HG02759 (cell line): Measurements from ENCODE around the gene PPM1H.

Experiments
- ATAC-seq: cut with Tn5 transposase; IDR thresholded peaks from one replicate; pipeline ENCODE4 v1.9.1; 2021; ENCODE audit warnings: mild to moderate bottlenecking, moderate library complexity; ENCODE audit not compliant: unreplicated experiment

Gene PPM1H

DNA sequence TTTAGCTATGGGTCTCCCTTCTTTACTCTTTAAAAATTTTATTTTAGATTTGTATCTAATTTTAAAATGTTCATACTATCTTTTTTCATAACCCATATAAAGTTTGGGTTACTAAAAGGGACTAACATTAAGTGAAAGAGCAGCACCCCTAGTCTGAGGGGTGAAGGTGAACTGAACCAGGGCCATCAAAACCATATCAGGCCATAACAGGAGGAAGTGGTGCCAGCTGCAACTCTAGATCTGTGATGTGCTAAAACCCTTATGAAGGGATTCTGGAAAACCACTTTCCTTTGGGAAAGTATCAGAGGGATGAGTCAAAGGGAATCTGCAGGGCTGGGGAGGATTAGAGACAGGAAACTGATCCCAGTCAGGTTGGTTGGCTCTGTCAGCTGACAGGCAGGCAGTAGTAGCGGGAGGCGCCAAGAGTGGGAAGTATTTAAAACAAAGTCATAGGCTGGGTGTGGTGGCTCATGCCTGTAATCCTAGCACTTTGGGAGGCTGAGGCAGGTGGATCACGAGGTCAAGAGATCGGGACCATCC, 162.5 kb downstream of the PPM1H start:
- ATAC-seq: no peak

DNA sequence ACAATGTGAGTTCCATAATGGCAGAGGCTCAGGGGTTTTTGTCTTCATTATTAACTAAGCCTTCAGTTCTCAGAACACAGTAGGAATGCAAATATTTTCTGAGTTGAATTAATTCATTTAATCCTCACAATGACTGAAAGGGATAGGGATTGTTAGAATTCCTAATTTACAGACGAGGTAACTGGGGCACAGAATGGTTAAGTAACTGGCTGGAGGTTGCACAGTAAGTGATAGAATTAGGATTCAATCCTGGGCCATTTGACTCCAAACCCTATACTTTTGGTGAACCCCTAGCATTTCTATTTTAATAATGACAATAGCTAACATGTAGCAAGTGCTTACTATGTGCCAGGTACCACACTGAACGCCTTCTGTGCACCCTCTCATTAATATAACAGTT, 163.1 kb downstream of the PPM1H start:
- ATAC-seq: no peak

DNA sequence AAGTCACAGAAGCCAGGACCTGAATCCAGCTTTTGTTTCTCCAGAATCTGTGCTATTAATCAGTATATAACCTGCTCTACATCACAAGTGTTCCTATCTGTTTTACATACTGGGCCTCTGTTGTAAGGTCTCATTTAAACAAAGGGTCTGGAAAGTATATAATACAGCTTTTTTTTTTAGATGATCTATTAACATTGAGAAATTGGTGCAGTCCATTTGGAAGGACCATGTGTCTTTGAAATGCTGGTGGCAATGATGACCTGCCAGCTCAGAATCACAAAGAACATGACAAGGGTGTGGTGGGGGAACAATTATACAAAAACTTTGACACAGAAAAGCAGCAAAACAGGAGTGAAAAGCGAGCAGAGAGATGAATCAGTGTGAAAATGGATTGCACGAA, 164.6 kb downstream of the PPM1H start:
- ATAC-seq: no peak

DNA sequence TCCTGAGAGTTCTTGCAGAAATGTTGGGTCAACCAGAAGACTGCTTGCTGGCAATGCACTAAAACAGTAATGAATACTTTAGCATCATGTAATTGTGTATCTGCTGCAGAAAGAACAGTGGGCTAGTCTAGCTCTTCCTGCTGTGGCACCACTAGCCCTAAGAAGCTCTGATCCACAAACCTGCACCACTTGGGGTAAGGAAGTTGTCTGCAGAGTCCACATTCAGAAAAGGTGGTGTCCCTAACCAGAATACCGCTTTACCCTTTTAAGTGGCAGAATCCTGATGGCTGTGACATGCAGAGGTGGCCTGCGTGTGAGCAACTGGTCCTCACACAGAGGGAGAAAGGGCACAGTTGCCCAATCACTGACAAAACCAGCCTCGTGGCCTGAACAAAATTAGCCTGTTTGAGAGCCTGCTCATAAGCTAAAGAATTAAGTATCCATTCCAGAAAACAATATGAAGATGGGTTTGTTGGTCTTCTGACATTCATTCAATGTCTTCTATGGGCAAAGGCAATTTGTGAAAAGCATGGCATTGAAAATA, 165.8 kb downstream of the PPM1H start:
- ATAC-seq: no peak

DNA sequence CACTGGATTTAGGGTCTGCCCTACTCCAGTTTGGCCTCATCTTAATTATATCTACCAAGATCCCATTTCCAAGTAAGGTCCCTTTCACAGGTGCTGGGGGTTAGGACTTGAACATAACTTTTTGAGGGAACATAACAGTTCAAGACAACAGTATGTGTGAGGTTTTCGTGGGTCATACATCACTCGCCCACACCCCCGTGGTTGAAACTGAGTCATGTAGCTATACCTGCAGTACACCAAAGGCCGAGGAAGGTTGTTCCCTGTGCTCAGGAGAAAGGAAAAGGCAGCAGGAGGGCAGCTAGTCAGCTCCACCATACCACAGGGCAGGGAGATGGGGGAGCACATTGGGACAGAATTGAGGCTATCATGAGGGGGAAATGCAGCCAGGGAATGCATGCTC, 167.0 kb downstream of the PPM1H start:
- no peak for ATAC-seq

DNA sequence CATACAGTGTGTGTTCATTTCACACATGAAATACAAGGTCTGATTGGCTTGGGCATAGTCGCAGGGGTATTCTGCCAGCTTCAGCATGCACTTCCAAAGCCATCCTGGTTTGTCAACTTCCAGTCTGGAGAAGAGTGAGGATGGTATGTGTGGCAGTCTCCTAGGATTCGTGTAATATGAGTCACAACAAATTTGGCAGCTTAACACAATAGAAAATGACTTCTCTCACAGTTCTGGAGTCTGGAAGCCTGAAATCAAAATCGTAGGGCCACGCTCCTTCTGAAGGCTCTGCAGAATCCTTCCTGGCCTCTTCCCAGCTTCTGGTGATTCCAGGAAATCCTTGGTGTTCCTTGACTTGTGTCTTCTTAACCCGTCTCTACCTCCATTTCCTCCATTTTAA, 167.5 kb downstream of the PPM1H start:
- ATAC-seq: no peak

DNA sequence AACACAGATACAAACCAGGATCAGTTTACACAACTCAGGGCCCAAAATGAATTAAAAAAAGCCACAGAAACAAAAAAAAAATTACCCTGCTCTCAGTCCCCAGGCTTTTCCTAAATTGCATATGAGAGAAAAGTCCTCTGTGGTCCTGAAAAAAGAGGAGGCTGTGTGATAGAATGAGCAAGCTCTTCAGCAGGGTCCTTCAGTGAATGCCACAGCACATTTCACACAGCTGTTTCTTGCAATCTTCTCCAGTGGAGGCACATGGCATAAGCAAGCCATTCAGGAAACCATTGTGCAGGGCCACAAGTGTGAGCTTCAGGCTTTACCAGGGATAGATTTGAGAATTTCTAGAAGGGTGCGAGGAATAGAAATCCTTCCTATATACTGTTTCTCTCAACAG, 168.5 kb downstream of the PPM1H start:
- ATAC-seq: no peak

DNA sequence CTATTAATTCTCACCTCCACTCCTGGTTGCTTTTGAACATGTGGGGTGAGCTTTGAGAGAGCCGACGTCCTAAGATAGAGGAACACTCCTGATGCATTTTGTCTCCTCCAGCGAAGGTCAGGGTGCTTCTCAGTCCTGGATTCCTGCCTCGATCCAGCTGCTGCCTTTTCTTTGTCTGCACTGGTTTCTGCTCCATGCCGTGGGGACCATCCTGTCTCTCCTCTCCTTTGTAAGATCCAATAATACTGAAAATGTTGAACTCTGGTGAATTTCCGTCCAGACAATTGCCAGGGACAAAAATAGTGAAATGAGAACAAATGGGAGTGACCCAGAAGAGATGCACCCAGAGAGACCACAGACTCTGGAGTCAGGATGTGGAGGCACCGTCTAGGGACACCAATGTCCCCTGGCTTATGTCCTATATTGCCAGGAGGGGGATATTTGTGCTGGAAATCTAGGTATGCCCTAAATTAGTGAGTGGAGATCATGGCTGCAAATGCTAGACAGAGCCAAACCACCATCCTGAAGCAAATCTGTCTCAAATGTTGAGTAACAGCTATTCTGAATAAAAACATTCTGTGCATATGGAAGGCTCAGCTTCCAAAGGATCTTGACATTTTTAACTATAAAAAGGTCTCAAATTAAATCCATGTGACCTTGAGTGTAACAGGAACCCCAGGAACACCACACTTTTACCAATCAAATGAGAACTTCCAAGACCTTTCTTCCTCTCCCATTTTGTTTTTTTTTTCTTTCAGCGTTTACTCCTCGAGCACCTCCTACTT, 170.9 kb downstream of the PPM1H start:
- ATAC-seq: no peak

DNA sequence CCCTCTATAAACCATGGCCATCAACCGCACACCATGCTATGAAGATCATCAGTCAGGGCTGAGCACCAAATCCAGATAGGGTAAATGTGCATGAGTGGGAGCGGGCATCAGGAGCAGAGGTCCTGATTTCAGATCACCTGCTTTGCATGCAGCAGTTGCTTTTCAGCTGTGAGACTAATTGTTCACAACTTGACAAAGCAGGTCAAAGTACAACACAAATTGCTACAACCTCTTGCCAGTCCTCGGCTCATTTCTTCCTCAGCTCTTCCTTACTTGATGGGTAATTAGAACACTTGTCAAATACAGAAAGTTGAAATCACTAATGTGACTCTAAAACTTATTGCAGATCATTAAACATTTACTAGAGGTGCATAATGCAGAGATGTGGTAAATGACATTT, 171.6 kb downstream of the PPM1H start:
- no peak for ATAC-seq

DNA sequence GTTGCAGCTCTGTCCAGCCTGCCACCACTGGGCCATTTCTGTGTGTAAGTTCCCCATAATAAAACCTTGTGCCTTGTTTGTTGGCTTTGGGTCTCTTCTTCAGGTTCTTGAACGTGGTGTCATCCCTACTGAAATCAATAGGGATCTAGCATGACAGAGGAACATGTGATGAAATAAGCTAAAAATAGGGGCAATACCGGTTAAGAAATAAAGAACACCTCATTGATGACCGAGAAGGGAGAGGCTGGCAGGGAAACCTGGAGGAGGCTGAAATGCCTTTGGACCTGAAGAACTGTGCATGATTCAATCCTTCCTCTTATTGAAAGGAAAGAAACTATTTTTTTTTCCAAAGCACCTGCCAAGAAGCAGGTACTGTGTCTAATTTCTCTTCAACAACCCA, 172.3 kb downstream of the PPM1H start:
- ATAC-seq: no peak

DNA sequence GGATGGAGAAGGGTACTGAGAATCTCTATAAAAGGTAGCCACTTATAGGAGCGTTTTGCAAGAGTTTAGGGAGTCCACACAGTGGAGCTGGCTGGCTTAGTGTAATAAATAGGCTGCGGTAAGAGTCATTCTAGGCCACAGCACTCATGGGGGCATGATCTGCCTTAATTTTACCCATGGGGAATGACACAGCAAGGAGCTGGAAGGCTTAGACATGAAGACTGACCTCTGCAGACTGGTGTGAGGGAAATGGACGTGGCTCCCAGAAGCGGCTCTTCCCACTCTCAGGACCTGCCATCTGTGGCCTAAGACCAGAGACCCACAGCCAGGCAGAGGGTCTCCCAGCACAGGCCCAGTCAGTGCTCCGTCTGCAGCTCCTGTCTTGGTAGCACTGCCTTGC, 173.3 kb downstream of the PPM1H start:
- no peak for ATAC-seq

DNA sequence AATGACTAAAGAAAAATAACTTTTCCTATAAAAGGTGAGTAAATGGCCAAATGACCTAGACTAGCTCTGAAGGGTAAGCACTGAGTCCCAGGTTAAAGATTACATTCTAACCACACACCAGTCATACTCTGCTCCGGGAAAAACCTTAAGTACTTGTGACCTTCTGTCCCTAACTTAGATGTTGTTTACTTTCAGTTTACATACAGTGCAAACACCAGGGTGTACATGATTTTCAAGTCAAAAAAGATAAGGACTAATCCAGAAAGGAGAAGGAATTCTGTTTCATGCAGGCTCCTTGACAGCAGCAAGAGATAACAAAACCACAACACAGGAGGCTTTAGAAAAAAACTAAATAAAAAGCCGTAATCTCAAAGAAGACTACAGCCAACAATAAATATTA, 174.2 kb downstream of the PPM1H start:
- ATAC-seq: peak; percentile 95

DNA sequence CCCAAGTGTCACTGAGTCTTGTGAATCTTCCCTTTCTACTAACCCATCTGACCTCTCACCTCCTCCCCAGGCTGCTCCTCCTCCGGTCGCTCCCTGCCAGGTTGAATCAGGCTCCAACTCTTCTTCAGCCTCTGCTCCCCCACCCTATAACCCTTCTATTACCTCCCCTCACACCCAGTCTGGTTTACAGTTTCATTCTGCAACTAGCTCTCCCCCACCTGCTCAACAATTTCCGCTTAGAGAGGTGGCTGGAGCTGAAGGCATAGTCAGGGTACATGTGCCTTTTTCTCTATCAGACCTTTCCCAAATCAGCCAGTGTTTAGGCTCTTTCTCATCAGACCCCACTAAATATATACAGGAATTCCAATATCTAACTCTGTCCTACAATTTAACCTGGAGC, 174.6 kb downstream of the PPM1H start:
- peak; percentile 21 for ATAC-seq

DNA sequence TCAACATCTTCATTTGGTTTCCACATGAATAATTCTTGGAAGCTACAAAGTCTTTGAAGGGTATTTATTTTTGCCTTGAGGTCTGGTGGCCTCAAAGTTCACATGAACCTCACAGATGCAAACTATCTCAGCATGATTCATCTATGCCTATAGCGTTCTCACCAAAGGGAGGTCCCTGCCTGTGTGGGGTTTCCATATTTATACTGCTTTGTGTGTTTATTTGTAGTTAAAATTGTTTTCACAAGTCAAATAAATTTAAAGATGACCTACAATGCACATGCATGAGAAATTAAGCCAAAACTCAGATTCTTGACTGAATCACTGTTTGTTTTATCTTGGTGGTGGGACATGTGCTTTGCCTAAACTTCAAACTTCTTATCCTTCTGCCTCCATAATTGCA, 176.7 kb downstream of the PPM1H start:
- no peak for ATAC-seq

DNA sequence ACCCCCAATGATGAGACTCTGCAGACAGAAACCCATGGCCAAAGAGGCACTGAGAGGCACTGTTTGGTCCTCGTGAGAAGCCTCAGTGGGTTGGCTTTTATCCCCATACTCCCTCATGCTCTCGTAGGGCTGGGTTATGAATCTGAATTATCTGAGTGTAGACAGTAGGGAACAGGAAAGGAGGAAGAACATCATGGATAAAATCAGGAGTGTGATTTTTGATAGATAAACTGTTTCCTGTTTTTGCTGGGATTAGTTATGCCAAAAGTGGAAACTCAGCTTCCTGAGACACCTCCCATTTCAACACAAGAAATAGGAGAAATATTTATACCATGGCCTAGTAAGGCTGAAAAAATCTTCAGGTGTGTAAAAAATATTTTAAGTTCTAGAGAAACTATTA, 177.9 kb downstream of the PPM1H start:
- no peak for ATAC-seq

DNA sequence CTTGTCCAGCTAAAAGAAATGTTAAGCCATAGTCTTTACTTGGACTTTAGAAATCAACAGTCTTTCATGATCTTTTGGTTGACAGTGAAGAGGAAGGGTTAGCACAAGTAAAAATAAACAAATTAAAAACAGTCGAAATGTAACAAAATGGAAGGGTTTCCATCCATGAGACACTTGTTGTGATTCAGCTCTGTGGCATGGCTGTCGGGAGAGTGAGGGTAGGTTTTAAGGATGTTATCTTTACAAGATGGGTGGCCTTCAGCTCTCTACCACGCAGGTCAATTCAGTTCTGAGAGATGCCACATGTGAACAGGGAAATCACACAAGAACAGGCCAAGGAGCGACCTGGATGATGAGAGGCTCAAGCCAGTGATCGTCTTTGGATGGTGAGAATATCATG, 180.2 kb downstream of the PPM1H start:
- ATAC-seq: no peak

DNA sequence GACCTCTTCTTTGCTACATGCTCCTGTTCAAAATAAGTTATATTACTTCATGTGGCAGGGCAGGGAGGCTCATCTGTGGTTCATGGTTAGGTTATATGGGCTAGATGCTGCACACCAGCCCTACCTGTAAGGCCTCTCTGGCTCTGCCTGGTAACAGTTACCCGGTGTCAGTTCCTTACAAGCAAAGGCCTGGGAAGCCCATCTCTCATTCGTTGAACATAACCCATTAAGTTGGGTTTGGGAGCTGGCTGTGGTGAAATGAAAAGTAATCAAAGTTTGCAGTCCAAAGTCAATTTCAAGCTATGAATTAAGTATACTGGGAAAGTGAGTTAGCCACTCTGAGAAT, 183.2 kb downstream of the PPM1H start:
- ATAC-seq: no peak

DNA sequence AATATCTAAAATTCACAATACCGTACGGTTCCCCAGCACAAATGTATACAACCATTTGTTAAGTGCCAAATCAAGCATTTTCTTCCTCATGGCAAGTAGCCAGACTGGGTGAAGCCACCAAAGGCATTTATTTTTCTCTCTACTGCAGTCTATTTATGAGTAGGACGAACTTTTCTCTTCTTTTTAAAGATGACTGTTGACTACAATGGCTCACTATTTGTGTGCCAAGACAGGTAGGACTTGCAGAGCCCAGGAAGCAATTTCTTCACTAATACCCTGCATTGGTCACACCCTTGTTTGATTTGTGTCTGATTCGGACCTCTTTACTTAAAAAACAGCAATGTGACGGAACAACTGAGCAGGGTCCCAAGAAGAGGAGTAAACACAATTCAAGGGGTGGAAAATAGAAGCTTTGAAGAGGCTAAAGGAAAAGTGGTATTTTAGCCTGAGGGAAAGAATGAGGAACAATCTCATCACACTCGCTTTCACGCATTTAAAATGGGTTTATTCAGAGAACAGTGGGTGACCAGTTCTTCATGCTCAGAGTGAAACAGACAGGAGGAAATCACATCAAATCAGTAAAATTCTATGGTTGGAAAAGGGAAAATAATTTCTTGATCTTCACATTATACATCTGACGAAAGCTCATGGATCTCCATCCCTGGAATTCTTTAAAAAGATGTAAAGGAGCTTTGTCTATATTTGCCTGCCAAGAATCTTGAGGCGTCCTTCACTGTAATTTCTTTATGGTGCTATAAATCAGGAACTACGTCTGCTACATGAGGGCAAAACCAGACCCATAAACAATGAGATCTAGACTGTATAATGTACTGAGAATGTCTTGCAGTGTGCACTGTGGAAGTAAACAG, 183.8 kb downstream of the PPM1H start:
- no peak for ATAC-seq

DNA sequence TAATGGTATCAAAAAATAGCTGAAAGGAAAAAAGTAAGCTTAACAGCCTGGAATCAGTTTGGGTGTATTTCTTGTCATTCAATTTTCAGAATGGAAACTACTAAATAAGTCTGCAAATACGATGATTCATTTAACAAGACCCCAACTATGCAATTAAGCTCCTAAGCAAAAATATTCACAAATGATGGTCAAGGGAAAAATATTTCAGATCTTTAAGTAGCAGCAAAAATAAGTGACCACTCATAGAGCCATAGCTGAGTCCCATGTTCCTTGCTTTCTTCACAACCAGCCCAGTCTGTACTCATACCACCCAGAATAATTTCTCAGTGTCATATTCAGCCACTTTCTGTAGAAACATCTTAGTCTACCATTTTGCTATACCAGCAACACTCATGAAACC, 185.4 kb downstream of the PPM1H start:
- ATAC-seq: no peak

DNA sequence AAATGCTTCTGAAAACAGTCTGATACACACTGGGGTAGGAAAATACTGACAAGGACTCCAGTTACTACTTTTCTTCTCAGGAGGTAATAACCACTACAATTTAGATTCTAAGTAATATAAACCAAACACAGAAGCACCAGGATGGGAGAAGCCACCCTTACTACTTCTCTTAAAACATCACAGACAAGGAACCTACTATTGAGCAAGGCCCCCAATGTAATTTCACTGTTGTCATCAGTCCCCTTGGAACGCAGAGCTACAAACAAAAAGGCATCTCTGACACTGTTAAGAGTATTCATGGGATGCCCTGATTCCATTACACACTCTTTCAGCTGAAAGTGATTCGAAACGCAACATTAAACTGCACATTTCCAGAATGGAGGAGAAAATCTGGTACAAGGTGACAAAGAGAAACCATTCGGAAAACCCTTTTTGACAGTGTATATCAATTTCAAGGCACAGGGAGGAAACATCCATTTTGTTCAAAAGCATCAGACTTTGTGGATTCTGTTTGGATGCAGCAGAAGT, 185.9 kb downstream of the PPM1H start:
- ATAC-seq: no peak

DNA sequence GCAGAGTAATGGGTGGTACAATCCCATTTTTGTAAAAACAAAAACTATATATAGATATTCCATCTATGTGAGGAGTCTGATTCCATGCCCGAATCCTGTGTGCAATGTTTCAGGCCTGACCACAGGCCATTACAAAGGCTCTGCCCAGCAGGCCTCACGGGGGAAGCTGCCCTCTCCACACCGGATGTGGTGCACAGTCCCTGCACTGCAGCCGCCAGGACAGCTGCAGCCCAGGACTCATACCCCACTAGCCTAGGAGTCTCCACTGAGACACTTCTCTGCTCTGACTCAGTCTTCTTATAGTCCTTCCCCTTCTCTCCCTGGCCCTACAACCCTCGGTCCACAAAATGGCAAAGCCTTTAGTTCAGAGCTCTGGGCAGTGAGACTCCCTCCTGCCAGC, 190.4 kb downstream of the PPM1H start:
- no peak for ATAC-seq
